A549 treated with Hydrocortisone at 1 μM for 4 hours (cell line): ENCODE results near the gene FAM236C. TPM values are rescaled to one million over a fixed set of nuclear protein-coding genes. Genes with fewer than 3 reads are reported as not detected.

Experiments
- total RNA-seq: library from RNA; stranded (reverse); fragments of 200-300 nt; extraction: Qiagen RNA extraction; gene quantifications from 5 replicates; pipeline ENCODE4 v1.2.3, GENCODE V29; 2022

Gene FAM236C
- not detected in 5 replicates for total RNA-seq

DNA sequence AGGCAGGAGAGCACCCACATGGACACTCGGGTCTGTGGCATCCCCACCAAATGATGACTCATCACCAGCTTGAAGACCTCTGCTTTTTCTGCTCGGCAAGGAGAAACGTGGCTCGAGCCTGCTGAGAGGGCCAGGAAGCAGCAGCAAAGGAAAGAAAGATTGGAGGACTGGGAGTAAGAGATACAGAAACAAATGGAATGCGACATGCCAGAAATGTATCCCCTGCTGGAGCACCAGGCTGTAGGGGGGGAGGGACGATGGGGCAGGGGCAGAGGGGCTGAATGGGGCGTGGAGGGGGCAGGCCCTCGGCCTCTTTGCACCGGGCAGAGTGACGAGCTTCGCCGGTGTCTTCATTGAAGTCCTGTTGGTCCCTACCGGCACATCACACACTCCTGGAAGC is at the start of gene FAM236C:
TSS of gene FAM236C (plus strand) at position 301 of the 400 bp plus-strand sequence. CDS start 100 bp downstream, outside the sequence.

DNA sequence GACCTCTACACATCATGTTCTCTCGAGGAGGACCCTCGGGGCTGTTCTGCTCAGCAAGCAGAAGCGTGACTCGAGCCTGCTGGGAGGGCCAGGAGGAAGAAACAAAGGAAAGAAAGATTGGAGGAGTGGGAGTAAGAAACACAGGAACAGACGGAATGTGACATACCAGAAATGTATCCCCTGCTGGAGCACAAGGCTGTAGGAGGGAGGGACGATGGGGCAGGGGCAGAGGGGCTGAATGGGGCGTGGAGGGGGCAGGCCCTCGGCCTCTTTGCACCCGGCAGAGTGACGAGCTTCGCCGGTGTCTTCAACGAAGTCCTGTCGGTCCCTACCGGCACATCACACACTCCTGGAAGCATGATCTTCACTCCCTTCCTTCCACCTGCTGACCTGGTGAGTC is 25.5 kb downstream of the FAM236C start, which contains the start of gene FAM236A:
TSS of gene FAM236A (plus strand) at position 301 of the 400 bp plus-strand sequence. CDS start at position 358, 57 bp downstream.

DNA sequence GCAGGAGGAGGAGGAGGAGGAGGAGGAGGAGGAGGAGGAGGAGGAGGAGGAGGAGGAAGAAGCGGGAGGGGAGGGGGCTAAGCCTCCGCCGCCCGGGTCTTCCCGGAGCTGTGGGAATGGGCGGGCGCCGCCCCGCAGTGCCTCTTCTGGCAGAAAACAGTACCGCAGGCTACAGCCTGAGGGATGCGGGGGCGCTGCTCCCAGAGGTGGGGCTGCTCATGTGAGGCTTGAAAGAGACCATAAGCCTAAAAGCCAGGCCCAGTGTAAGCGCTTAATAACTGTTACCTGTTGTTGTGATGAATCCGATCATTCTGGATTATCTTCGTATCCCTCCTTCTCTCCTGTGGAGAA is 31.4 kb downstream of the FAM236C start, which contains the start of gene DMRTC1:
TSS of gene DMRTC1 (minus strand) at position 19 of the 351 bp plus-strand sequence. CDS start 68,143 bp downstream, outside the sequence.

Other genes with a start within 250 kb of the FAM236C start
- gene PHKA1, start 198.3 kb upstream of the FAM236C start, total RNA-seq = 25.5 to 33.2 TPM (median 29.5 TPM) in 5 replicates
- gene DMRTC1B, start 135.7 kb upstream of the FAM236C start, total RNA-seq = not detected in 5 replicates
- gene FAM236B, start 130.0 kb upstream of the FAM236C start, total RNA-seq = not detected in 5 replicates
- gene FAM236D, start 104.4 kb upstream of the FAM236C start, total RNA-seq = not detected in 5 replicates
- gene FAM236A, start 25.6 kb downstream of the FAM236C start, total RNA-seq = not detected in 5 replicates
- 0.17 TPM in 1 of 5 replicates, not detected in the others for gene DMRTC1, start 31.2 kb downstream of the FAM236C start, total RNA-seq
- not detected in 5 replicates for gene PABPC1L2B, start 90.3 kb downstream of the FAM236C start, total RNA-seq
- gene PABPC1L2A, start 166.9 kb downstream of the FAM236C start, total RNA-seq = 0.03 TPM in 1 of 5 replicates, not detected in the others